HepG2 (cell line): Measurements from ENCODE around the gene CARHSP1. TPM values are rescaled to one million over a fixed set of nuclear protein-coding genes. Genes with fewer than 3 reads are reported as not detected.
A peak's percentile ranks its signal among the peaks of the same experiment; 100 is the strongest.

Source experiments
- ATAC-seq: fragments of 200-7000 bp; cut with Tn5 transposase; 3 replicates; pipeline ENCODE4 v1.9.1; 2020; ENCODE audit warnings: mild to moderate bottlenecking, moderate library complexity
- BruUV-seq: library from RNA; stranded (reverse); fragments of 400-500 nt; replicated peaks from 2 replicates; lab custom pipeline; 2021; lab: Mats Ljungman, UMichigan
- CTCF ChIA-PET: fragments of 300-600 bp; formaldehyde crosslinking; extraction: SDS; loops from one replicate; lab custom pipeline; 2021; ENCODE audit warnings: low total read pairs, inconsistent platforms, low intra/inter-chr PET ratio; lab: Yijun Ruan, JAX
- POLR2A ChIA-PET: fragments of 350-600 bp; sonication (Branson Sonifier 250); formaldehyde crosslinking; loops from one replicate; lab custom pipeline; 2020; ENCODE audit warnings: antibody characterized with exemption, inconsistent platforms; lab: Yijun Ruan, JAX
- DNase-seq: peaks from one replicate; pipeline ENCODE4 v3.0.0-alpha.2; 2015; ENCODE audit warnings: low spot score
- FAIRE-seq: peaks from 3 replicates; lab custom pipeline; 2011; peaks lifted over from hg19 to GRCh38; lab: Jason Lieb, UNC
- H2AFZ ChIP-seq: one replicate; pipeline ENCODE4 v1.6.1; 2011; ENCODE audit warnings: low read length, inconsistent platforms
- H3K27ac ChIP-seq: fragments of 300-600 bp; 3 replicates; pipeline ENCODE4 v1.8.0; 2011; ENCODE audit warnings: mixed run types, mild to moderate bottlenecking, mixed read lengths, low read length, inconsistent platforms; ENCODE audit not compliant: insufficient read depth; ENCODE audit errors: extremely low read length
- H3K27me3 ChIP-seq, 2 experiments: fragments of 200-600 bp in 1 of 2; 2 replicates in 1 of 2; 3 replicates in 1 of 2; pipeline versions ENCODE4 v1.6.0 to v1.8.0; 2011; ENCODE audit warnings: low read length in 2 of 2, mild to moderate bottlenecking in 2 of 2, moderate library complexity in 2 of 2, inconsistent platforms in 1 of 2; ENCODE audit not compliant: insufficient read depth in 2 of 2, control insufficient read depth in 1 of 2
- H3K36me3 ChIP-seq, 2 experiments: fragments of 200-600 bp in 1 of 2; replicated peaks in 1 of 2; 2 replicates in 1 of 2; 3 replicates in 1 of 2; pipeline versions ENCODE4 v1.5.1 to v1.8.0; 2011; ENCODE audit warnings: low read length in 2 of 2, inconsistent platforms in 1 of 2; ENCODE audit not compliant: insufficient read depth in 2 of 2, control insufficient read depth in 1 of 2
- H3K4me1 ChIP-seq: 2 replicates; pipeline ENCODE4 v1.5.1; 2012; ENCODE audit warnings: low read length, inconsistent platforms; ENCODE audit not compliant: insufficient read depth
- H3K4me2 ChIP-seq: 2 replicates; pipeline ENCODE4 v1.6.0; 2011; ENCODE audit warnings: low read depth, low read length, inconsistent platforms
- H3K4me3 ChIP-seq, 3 experiments: fragments of 200-600 bp in 1 of 3; sonication (generic), shearing (Covaris generic) in 1 of 3; replicated peaks in 1 of 3; 2 replicates each; pipeline ENCODE4 v1.5.1; 2011 to 2016; ENCODE audit warnings: low read length in 3 of 3, inconsistent platforms in 2 of 3, low read depth in 2 of 3, mild to moderate bottlenecking in 2 of 3, control low read depth in 1 of 3, mixed read lengths in 1 of 3; ENCODE audit not compliant: insufficient read depth in 1 of 3
- H3K79me2 ChIP-seq: one replicate; pipeline ENCODE4 v1.6.1; 2011; ENCODE audit warnings: low read length, inconsistent platforms; ENCODE audit not compliant: insufficient read depth
- H3K9ac ChIP-seq: 2 replicates; pipeline ENCODE4 v1.6.0; 2011; ENCODE audit warnings: mild to moderate bottlenecking, low read depth, low read length, inconsistent platforms; ENCODE audit not compliant: insufficient read depth
- H3K9me3 ChIP-seq: 2 replicates; pipeline ENCODE4 v1.5.1; 2012; ENCODE audit warnings: mild to moderate bottlenecking, low read length
- H4K20me1 ChIP-seq: 2 replicates; pipeline ENCODE4 v1.6.0; 2011; ENCODE audit warnings: inconsistent platforms, mild to moderate bottlenecking, low read length, moderate library complexity; ENCODE audit not compliant: insufficient read depth
- AGO2 ChIP-seq: fragments of 200-400 bp; formaldehyde crosslinking; optimal IDR thresholded peaks from 2 replicates; pipeline ENCODE3; 2017; ENCODE audit warnings: mild to moderate bottlenecking, low read depth, low read length, moderate library complexity
- PAF1 ChIP-seq: IDR thresholded peaks from 2 replicates; pipeline ENCODE4 v1.6.1; 2016; ENCODE audit warnings: missing genetic modification reagents, missing compliant biosample characterization
- POLR2A ChIP-seq, 2 experiments: IDR thresholded peaks; 2 replicates each; pipeline ENCODE4 v1.6.1; 2011; ENCODE audit warnings: low read depth in 2 of 2, low read length in 2 of 2, mild to moderate bottlenecking in 1 of 2, moderate library complexity in 1 of 2; ENCODE audit not compliant: insufficient read depth in 1 of 2
- POLR2AphosphoS2 ChIP-seq: IDR thresholded peaks from 2 replicates; pipeline ENCODE4 v1.6.1; 2011; ENCODE audit warnings: low read depth, low read length, improper control_type of control experiment
- POLR2AphosphoS5 ChIP-seq: IDR thresholded peaks from 2 replicates; pipeline ENCODE4 v1.6.1; 2012; ENCODE audit warnings: low read depth, low read length
- RBFOX2 ChIP-seq: fragments of 200-400 bp; formaldehyde crosslinking; IDR thresholded peaks from 2 replicates; pipeline ENCODE4 v1.6.1; 2017; ENCODE audit warnings: low read depth, mild to moderate bottlenecking, low read length
- RBM22 ChIP-seq: fragments of 200-400 bp; formaldehyde crosslinking; optimal IDR thresholded peaks from 2 replicates; pipeline ENCODE3; 2017; ENCODE audit warnings: mild to moderate bottlenecking, low read length, moderate library complexity
- SAP130 ChIP-seq: IDR thresholded peaks from 2 replicates; pipeline ENCODE4 v1.6.1; 2016; ENCODE audit warnings: low read depth
- ZNF121 ChIP-seq: sonication (generic); formaldehyde crosslinking; IDR thresholded peaks from 2 replicates; pipeline ENCODE4 v1.5.0; 2020; ENCODE audit warnings: mild to moderate bottlenecking, missing genetic modification reagents
- ZNF652 ChIP-seq: IDR thresholded peaks from 2 replicates; pipeline ENCODE4 v1.6.1; 2016; ENCODE audit warnings: low read depth, borderline replicate concordance
- ZNF720 ChIP-seq: sonication (generic); formaldehyde crosslinking; IDR thresholded peaks from 2 replicates; pipeline ENCODE4 v1.4.0; 2020; ENCODE audit warnings: missing genetic modification reagents
- WGBS: methylation state at CpG from one replicate; pipeline ENCODE4 v1.1.6; 2017; ENCODE audit warnings: low lambda C conversion rate; 5-methylcytosine and 5-hydroxymethylcytosine counted together
- in situ Hi-C: cut with HindIII; loops from 2 replicates; pipeline ENCODE4 v1.10.0; 2017; ENCODE audit warnings: low pct_unique_long_range_greater_than_20kb; ENCODE audit not compliant: extremely low pct_ligation_motif_present
- intact Hi-C: fragments of 100-400 bp; cut with micrococcal nuclease; formaldehyde crosslinking; loops from one replicate; pipeline ENCODE4 v1.10.0; 2022; ENCODE audit not compliant: unreplicated experiment
- polyA plus RNA-seq, 8 experiments: library from polyadenylated mRNA; depleted of rRNA in 3 of 8; stranded (reverse) in 7 of 8; unstranded in 1 of 8; fragments of >200 nt; fragmentation: Illumina TruSeq in 4 of 8; extraction: Trizol in 4 of 8; gene quantifications; 2 replicates each; pipeline versions ENCODE4 v1.2.1 to v1.2.3, GENCODE V29; 2011 to 2016; ENCODE audit warnings: low read depth in 4 of 8, missing spikeins in 1 of 8, mixed read lengths in 1 of 8; ENCODE audit not compliant: insufficient read depth in 1 of 8
- total RNA-seq, 5 experiments: library from RNA; depleted of rRNA; stranded (reverse); fragments of >200 nt; fragmentation: Illumina TruSeq; extraction: Trizol; gene quantifications; 2 replicates each; pipeline ENCODE4 v1.2.3, GENCODE V29; 2016; ENCODE audit warnings: low read depth in 1 of 5
- TF ChIP-seq, protein P1 (sequence below): sonication (generic); formaldehyde crosslinking; conservative IDR thresholded peaks from 2 replicates; pipeline ENCODE4 v1.4.0; 2020; ENCODE audit warnings: missing genetic modification reagents

Gene CARHSP1
- total and polyA plus RNA-seq, 2 of the 13 experiments (the other 11 are each of a cell fraction or from before 2014, with no cell fraction given): 173 to 345 TPM

GRCh38 chr16:8816967-8817655 lies 51.7 kb downstream of the CARHSP1 start:
- WGBS: 97% methylated on average over 6 of the region's 6 CpGs
- no peaks in the 10 kb centered on the region for H3K9me3 ChIP-seq
- H3K9ac ChIP-seq: no peak overlapping the region
- H3K4me1 ChIP-seq: no peaks in the 10 kb centered on the region; the same call in 1 of the 2 replicates
- peak; percentile 73; the same call in 1 of the 2 replicates for TF ChIP-seq POLR2AphosphoS2
- TF ChIP-seq ZNF652 (CRISPR knock-in tag): peak; percentile 11; the same call in 1 of the 2 replicates
- peak; percentile 88 for TF ChIP-seq ZNF121 (CRISPR knock-in tag)
- TF ChIP-seq ZNF720 (CRISPR knock-in tag): no peak
- TF ChIP-seq RBFOX2: peak; percentile 50
- H3K79me2 ChIP-seq: no peaks in the 10 kb centered on the region
- no peak for FAIRE-seq
- no peak for DNase-seq
- in situ Hi-C loops: no loop called here
- H3K4me3 ChIP-seq: no peak overlapping the region
- H3K27ac ChIP-seq: no peak overlapping the region
- no peak overlapping the region for H3K4me2 ChIP-seq
- peaks cover 50 to 90% of the 10 kb centered on the region in 2 experiments for H3K36me3 ChIP-seq
- H2AFZ ChIP-seq: no peak overlapping the region
- CTCF ChIA-PET: no interaction called here
- no peak for ATAC-seq
- H4K20me1 ChIP-seq: peaks cover 5% of the 10 kb centered on the region; the same call in 1 of the 2 replicates
- BruUV-seq: TSS peak; percentile 2
- POLR2A ChIA-PET: interaction anchor here (0.9 kb wide), 1 partner anchor 11 kb away, joined by 4 read pairs; no protein-coding TSS in a partner anchor
- H3K27me3 ChIP-seq: no peaks in the 10 kb centered on the region
- intact Hi-C loops: loop anchor here (5.0 kb wide), 1 partner anchor 65 kb away; the partner anchor contains the start of gene LITAFD

DNA sequence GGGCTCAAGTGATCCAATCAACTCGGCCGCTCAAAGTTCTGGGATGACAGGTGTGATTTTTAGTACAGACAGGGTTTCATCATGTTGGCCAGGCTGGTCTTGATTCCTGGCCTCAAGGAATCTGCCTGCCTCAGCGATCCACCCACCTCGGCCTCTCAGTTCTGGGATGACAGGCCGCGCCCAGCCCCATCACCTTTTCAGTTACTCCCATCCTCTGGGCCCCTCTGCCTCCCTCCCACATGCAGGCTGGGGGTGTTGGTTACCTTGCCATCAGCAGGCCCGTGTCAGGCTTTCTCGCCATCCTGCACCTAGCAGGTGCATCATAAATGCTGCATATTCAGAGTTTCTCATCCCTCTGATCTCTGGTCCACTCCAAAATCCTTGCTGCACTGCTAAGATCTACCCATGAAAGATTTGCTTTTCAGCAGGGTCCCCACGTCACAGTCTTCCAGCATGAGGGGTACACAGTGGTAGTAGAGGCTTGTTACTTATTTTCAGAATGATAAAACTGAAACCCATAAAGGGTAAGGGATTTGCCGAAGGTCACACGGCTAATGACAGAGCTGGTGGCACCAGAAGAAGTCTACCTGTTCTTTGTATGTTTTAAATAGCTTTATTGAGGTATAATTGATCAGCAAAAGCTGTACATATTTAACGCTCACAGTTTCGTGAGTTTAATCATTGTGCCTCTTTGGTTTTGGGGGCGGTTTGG lies 54.6 kb downstream of the CARHSP1 start:
- in situ Hi-C loops: no loop called here
- ATAC-seq: no peak
- Histone ChIP-seq H3K27me3 (no peaks in the 10 kb centered on the region), H3K4me2 (no peak overlapping the region)
- TF ChIP-seq, protein P1, sequence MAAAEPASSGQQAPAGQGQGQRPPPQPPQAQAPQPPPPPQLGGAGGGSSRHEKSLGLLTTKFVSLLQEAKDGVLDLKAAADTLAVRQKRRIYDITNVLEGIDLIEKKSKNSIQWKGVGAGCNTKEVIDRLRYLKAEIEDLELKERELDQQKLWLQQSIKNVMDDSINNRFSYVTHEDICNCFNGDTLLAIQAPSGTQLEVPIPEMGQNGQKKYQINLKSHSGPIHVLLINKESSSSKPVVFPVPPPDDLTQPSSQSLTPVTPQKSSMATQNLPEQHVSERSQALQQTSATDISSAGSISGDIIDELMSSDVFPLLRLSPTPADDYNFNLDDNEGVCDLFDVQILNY: no peak
- TF ChIP-seq POLR2AphosphoS5 (peak; percentile 31), RBFOX2 (0 out of 2 replicates have a peak, but pooled peaks have one; percentile 41), RBM22 (peak; percentile 81), PAF1 (CRISPR knock-in tag) (0 out of 2 replicates have a peak, but pooled peaks have one; percentile 43), SAP130 (CRISPR knock-in tag) (no peak), AGO2 (peak; percentile 48), POLR2A (IDR thresholded peaks at IDR 0.05; ENCODE audit: insufficient read depth in 1 of 2, low read depth in 2 of 2, low read length in 2 of 2) (peak in 1 of 2 experiments; percentile 30; a peak in 1 of 4 replicates)
- TF ChIP-seq, all 625 proteins: peak for 6
- FAIRE-seq (no peak), DNase-seq (no peak)
- Histone ChIP-seq H3K9ac (no peak overlapping the region), H3K36me3 (peaks cover 54 to 91% of the 10 kb centered on the region in 2 experiments), H3K4me3 (no peak overlapping the region), H3K27ac (no peak overlapping the region), H3K9me3 (no peaks in the 10 kb centered on the region), H4K20me1 (peaks cover 3% of the 10 kb centered on the region; the same call in 1 of the 2 replicates), H2AFZ (no peak overlapping the region), H3K4me1 (no peaks in the 10 kb centered on the region), H3K79me2 (no peaks in the 10 kb centered on the region)
- CTCF ChIA-PET: no interaction called here
- intact Hi-C loops: no loop called here
- no TSS peak for BruUV-seq
- WGBS: 91% methylated on average over 14 of the region's 14 CpGs
- POLR2A ChIA-PET: interaction anchor here (1.2 kb wide), 1 partner anchor 138 kb away, joined by 5 read pairs; no protein-coding TSS in a partner anchor
